Sciatic nerve (tissue), 2 donors: ENCODE measurements around the gene MCC. TPM values are rescaled to one million over a fixed set of nuclear protein-coding genes. Genes with fewer than 3 reads are reported as not detected.

Experiments used
- ATAC-seq: fragments of 200-7000 bp; cut with Tn5 transposase; one replicate; pipeline ENCODE4 v1.9.1; 2020; ENCODE audit warnings: mild to moderate bottlenecking, moderate library complexity
- DNase-seq: peaks from one replicate; pipeline ENCODE4 v3.0.0-alpha.2; 2020; ENCODE audit warnings: low spot score
- intact Hi-C: fragments of 100-400 bp; cut with DNase I; formaldehyde crosslinking; loops from one replicate; pipeline ENCODE4 v1.14.2; 2022
- total RNA-seq: library from RNA; stranded (reverse); fragmentation: NEBNext Ultra II Directional; extraction: Animal tissue kit (Norgen Biotek cat#: 25700); gene quantifications from one replicate; pipeline ENCODE4 v1.2.1, GENCODE V29; 2021
- donor health status: DM: no; HTN: no; CAD: no.
- donor health status: DM: no; HTN: no; CAD: no.

MCC gene
- total RNA-seq, 1 donor from 2014 or later = 41.9 TPM

DNA sequence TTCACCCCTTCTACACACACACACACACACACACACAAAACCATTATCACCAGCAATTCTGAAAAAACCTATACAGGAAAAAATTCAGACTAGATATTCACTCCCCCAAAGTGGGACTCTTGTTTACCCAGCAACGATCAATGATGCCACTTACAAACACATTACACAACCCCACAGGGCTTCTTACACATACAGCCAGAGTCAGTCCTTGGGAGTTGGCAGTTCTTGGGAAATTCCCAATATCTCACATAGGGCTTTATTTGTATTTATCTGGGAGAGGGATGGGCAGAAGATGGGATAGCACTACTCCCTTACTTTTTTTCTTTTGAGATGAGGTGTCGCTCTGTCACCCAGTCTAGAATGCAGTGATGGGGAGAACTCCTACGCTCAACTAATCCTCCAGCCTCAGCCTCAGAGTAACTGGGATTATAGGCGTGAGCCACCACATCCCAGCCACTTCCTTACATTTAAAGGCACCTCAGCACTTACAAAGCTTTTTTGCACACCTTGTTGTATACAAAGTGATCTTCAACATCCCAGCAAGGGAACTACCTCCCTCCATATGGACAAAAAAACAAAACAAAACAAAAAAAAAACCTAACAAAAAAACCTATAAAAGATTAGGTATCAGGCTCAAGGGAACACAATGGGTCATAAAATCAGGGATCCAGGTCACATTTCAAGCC, 221.9 kb downstream of the MCC start:
- DNase-seq (no peak), ATAC-seq (peak; percentile 44)
- intact Hi-C loops = no loop called here

DNA sequence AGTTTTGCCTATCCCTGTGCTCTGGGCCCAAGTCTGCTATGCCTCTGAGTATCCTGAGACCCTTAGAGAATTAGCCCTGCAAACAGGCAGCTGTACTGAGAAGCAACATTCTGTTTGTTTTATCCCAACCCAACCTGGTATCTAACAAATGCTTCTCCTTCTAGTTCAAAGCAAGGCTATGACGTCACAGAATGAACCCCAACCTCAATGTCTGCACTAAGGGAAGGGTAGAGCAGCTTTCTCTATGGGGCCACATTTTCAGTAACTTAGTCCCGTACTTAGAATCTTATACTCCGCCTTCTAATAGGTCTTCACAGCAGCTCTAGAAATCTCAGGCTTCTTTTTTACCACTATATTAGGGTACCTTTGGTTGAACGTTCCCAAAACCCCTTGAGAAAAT, 223.1 kb downstream of the MCC start:
- ATAC-seq = no peak
- DNase-seq = no peak
- intact Hi-C loops = no loop called here

DNA sequence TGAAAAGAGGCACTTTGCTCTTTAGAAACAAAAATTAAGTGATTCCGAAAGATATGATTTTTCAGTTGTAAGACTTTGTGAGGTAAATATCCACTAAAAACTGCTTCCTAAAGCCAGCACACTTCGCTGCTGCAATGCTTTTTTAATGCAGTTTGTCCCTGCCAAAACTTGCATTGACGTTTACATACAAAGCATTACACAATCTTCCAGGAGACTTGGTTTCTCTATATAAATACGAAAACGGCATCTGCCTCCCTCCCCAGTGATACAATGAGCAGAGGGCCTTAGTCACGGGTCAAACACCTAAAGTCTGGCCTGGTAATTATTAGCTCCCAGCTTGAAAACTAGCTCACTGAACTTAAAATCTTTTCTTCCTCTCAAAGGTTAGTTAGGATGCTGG, 224.2 kb downstream of the MCC start:
- intact Hi-C loops = no loop called here
- DNase-seq = no peak
- no peak for ATAC-seq

DNA sequence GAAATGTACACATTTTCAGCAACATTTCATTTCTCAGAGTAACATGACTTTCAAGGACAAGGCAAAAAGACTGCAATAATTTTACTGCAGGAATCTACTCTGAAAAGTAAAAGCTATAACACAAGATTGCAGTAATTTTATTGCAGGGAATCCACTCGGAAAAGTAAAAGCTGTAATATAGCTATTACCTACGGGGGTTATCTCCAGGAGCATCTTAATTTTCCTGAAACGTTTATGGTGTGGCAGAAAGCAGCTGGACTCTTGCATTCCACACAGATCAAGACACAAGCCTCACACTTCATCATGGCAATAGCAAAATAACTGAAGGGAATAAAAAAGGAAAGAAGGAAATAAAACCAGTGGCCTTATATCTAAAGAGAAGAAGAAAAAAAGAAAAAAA, 224.7 kb downstream of the MCC start:
- ATAC-seq (no peak), DNase-seq (no peak)
- intact Hi-C loops = no loop called here

DNA sequence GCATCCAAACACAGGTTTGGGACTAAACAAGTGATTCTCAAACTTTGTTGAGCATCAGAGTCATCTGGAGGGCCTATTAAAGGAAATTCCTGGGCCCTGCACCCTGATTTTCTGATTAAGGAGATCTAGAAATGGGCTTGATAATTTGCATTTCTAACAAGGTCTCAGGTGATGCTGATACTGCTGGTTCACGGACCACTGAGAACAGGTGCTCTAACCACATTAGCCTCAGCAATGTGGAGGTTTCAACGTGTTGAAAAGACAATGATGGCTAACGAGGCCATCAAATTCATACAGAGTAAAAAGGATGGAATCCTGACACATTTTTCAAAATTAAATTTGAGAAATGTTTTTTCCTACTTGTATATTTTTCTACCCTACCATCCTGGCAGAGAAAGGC, 225.6 kb downstream of the MCC start:
- ATAC-seq (no peak), DNase-seq (no peak)
- intact Hi-C loops = no loop called here

DNA sequence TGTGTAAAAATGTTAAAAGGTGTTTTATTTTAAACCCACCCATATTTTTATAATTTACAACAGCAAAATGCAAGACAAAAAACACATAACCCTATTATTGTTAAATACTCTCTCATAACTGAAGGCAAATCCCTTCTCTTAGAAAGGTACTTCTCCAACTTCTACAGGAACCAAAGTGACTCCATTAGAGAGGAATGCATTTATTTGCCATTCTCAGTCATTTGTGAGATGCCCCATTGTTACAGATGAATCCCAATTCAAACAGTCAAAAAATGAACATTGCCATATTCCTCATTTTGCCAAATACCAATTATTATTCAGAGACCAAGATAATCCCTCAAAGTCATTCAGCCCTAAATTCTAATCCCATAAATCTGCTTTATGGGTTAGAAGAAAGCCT, 229.2 kb downstream of the MCC start:
- ATAC-seq (no peak), DNase-seq (no peak)
- intact Hi-C loops = no loop called here

DNA sequence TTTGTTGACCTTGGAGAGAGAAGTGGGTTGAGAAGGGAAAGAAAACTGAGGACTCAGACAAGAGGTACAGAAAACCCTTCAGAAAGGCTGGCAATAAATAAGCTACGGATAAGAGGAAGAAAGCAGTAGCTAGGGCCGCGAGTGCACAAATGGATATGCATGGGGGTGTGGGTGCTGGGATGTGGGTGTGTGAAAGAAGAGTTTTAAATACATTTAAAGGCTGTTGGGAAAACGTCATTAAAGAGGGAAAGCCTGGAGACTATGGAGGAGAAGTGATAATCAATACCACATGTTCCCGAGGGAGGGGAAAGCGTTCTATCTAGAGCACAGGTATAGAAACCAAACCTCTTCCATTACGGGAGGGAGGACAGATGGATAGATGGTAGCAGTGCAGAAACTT, 230.7 kb downstream of the MCC start:
- DNase-seq (no peak), ATAC-seq (no peak)
- intact Hi-C loops = no loop called here

DNA sequence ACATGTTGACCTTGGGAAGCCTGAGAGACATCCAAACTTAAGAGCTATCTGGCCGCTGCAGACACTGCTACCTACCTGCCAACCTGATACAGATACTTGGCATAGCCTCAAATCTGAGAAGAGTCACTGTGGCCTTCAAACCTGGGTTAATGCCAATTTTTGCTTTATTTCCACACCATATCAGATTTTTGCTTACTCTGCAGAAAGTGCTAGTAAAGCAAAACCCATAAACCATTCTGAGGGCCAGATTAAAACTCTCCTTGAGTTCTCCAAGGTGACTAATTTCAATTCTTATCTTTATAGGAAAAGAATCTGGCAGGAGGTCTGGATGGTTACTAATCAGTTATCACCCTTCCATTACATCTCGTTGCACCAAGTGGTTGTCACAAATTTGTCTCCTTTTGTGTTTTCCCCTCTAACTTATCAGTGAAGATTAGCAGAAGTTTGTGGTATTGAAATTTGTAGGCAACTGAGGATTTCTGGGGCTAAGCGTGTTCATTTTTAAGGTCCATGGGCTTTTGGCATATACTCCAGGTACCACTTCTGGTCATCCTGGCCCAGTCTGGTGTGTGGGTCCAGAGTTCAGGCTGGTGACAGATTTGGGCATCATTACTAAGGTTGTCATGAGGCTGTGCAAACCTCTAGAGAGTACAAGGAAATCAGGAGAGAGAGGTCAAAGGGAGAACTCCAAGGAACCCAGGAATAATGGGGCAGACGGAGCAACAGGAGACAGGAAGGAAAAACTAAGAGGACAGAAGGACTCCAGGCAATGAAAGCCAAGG, 231.4 kb downstream of the MCC start:
- ATAC-seq = no peak
- DNase-seq = no peak
- intact Hi-C loops = no loop called here

DNA sequence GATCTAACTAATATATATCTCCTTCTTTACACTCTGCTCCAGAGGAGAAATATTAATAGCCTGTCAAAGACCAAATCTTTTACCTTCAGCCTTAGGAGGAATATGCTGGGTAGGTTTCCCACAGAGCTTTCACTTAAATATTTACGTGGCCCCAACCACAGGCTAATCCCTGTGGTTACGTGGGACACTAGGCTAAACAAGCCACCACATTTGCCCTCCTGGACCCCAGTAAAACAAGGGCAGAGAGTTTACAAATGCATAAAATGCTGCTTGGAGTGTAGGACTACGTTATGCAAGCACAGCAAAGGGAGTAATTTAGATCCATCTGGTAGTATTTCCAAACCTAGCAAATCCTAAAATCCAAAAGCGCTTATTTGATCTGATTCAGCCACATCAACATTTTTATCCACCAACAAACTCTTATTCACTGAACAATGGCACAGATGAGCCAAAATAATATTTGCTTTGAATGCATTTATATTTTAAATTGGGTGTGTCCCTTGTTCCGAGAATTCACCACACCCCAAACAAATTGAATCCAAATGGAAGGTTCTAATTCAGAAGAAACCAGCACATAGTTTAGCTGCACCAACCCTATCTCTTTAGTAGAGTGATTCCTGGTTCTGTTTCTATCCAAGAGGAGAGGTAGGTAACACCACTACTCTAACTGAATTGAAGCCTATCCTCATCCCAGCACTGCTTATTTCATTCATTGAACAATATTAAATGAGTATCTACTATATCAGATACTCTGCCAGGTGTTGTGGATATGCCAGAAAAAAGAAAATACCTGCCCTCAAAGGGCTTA, 232.5 kb downstream of the MCC start:
- intact Hi-C loops = no loop called here
- peak; percentile 52 for ATAC-seq
- no peak for DNase-seq

DNA sequence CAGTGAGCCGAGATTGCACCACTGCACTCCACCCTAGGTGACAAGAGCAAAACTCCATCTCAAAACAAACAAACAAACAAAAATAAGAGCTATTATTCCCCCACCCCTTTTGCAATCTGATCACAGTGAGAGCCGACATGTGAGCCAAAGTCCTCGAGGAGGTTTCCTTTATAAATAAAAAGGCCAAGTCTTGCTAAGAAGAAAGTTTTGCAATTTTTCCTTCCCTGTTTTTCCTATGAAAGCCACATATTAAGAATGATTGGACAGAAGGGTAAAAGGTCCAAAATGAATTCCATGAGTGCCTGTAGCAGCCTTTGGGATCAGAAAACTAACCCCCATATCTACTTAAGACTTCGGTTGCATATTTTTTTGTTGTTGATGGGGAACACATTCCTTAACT, 233.1 kb downstream of the MCC start:
- ATAC-seq = peak; percentile 30
- DNase-seq = no peak
- intact Hi-C loops = no loop called here

DNA sequence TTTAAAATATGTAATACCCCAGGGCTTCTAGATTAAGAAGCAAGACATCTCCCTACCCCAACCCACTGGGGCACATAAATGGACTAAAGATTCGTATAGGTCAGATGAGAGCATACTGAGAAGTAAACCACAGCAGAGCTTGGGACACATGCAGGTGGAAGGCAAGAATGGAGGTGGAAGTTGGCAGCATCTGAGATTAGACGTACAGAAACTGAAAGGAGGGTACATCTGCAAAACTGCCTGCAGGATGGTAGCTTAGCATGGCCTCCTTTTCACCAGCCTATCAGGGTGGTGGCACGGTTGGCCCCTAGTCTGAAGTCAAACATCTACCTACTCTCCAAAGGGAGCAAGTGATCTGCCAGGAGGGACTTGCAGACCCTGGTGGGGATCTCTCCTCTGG, 235.2 kb downstream of the MCC start:
- DNase-seq (no peak), ATAC-seq (no peak)
- intact Hi-C loops = no loop called here

DNA sequence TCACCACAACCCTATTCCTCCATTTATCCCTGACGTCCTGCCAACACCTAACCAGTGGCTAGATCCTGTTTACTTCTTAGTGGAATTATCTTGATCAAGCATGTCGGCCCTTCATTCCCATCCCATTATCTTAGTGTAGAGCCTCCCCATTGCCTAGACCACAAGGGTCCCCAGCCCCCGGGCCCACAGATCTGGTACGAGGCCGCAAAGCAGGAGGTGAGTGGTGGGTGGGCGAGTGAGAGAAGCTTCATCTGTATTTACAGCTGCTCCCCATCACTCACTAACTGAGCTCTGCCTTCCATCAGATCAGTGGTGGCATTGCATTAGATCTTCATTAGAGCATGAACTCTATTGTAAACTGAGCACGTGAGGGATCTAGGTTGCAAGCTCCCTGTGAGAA, 236.2 kb downstream of the MCC start:
- intact Hi-C loops = no loop called here
- DNase-seq (no peak), ATAC-seq (no peak)

DNA sequence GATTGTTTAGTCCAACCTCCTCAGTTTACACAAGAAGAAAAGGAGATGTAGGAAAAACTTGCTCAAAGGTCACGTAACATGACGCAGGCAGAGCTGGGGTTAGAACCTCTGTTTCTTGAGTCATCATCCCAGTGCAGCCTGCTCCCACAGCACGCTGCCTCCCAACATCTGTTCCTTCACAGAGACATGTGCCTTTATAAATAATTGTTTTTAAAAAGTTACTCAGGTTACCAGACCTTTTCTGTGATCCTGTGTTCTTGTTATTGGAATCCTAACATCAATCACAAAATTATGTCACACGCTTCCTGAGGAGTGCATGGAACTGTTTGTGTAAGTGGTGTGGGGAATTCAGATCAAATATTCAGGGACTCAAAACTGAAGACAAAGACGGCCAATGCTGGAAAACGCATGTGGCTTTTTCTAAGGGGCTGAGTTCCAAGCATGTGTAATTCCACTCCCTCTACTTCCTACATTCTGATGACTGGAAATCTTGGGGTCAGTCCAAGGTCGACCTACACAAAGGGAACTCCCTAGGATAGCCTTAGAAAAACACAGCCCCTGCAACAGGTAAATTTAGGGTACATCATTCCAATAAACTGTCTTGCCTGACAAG, 237.8 kb downstream of the MCC start:
- intact Hi-C loops = no loop called here
- DNase-seq = peak; percentile 75
- ATAC-seq = peak; percentile 94

DNA sequence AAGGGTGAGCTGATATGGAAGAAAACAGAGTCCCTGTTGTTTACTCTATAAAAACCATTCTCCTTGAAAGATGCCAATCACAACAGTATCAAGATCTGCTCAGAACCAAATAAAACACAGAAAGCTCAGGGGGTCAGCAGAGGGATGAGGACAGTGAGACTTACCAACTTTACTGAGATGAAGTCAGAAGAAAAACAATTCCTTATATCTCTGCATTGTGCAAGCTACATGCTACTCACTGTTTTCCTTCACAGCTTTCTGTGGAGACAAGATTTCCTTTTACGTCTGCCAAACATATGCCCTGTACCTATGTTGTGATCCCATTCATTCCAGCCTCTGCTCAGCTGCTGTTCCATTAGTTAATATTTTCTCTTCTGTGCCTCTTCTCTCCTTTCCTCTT, 239.0 kb downstream of the MCC start:
- DNase-seq (no peak), ATAC-seq (no peak)
- intact Hi-C loops = no loop called here

DNA sequence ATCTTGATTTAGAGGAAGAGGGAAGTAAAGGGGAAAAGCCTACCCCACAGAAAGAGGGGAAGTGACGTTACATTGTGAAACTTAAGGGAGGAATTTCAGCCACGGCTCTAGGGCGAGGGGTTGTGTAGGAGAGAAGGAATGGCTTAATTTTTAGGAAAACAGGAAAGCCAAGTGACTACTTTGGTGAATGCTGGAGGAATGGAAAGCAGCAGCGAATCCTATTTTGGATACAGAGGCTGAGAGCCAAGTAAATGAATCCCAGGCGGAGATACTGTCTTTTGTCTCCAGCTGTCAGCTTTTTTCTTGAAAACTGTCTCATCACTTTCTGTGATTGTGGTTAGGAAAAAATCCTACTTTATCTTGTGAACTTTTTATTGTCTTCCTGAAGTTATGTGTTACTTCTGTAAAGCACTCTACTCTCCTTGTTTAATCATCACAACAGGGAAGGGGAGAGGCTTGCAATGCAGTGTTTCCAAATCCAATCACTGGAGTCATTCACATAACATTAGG, 241.8 kb downstream of the MCC start:
- ATAC-seq (peak; percentile 74), DNase-seq (no peak)
- intact Hi-C loops = no loop called here

DNA sequence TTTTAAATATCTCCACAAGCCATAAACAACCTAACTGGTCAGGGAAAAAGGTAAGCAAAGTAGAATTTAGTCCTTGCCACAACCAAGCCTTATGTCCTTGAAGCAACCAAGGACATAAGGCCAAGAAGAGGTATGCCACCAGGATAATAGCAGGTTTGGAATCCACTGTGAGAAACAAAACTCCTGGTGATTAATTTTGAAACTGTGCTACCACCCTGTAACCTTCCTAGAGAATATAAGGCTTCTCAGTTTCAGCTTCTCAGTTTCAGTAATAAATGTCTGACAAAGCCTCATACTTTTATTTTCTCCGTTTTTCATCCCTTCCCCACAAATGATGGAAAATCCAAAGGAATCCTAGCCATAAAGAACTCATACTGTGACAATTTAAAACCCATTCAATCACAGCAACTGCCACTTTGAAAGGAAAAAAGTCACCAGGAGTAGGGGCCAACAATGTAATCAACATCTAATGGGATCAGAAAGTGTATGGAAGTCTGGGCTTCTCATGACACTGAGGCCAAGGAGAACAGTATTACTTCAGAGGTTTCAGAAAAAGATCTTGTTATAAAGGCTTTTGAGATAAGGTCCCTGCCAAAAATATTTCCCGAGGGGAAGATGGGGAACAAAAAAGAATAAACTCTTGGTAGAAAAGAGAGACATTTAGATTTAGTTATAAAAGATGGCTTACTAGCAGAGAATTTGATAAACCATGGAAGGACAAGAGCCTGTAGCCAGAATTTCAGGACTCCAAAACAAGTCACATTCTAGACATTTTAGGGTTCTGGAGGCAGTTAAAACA, 242.6 kb downstream of the MCC start:
- intact Hi-C loops = no loop called here
- ATAC-seq (no peak), DNase-seq (no peak)

DNA sequence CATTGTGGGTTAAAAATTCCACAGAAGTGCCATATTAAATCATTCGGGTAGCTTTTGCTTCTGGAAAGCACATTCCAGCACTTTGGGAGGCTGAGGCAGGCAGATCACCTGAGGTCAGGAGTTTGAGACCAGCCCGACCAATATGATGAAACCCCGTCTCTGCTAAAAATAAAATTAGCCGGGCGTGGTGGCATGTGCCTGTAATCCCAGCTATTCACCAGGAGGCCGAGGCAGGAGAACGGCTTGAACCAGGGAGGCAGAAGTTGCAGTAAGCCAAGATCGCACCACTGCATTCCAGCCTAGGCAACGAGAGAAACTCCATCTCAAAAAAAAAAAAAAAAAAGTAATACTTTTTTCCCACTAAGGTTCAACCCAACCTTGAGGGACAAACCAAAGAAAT, 243.3 kb downstream of the MCC start:
- ATAC-seq (no peak), DNase-seq (no peak)
- intact Hi-C loops = no loop called here

DNA sequence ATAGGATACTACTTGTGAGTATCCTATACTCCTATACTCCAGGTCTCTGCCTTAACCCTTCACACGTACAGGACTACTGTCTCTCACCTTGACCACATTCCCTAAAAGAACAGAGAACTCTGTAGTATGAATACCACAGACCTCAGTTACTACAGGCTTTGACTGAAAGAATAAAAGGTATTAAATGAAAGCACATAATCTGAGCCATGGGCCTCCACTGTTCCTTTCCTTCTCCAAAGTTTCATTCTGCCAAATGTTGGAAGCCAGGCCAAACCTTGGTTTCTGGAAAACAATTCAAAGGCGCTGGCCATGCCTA, 244.9 kb downstream of the MCC start:
- DNase-seq (no peak), ATAC-seq (no peak)
- intact Hi-C loops = no loop called here
